Dendritic cell treated with granulocyte-macrophage colony-stimulating factor and Interleukin-4, amounts not matched to agents 40 ng/mL and 50 ng/mL, for 4 days (primary cell): ENCODE results near the gene MRPS23.

ENCODE experiments used
- H3K27ac Mint-ChIP-seq: one replicate; pipeline ENCODE4 v1.8.0; 2022; ENCODE audit warnings: mild to moderate bottlenecking, mixed read lengths
- H3K27me3 Mint-ChIP-seq: one replicate; pipeline ENCODE4 v1.8.0; 2022; ENCODE audit warnings: mild to moderate bottlenecking, mixed read lengths
- H3K36me3 Mint-ChIP-seq: one replicate; pipeline ENCODE4 v1.8.0; 2022; ENCODE audit warnings: low read depth, mixed read lengths
- H3K4me1 Mint-ChIP-seq: one replicate; pipeline ENCODE4 v1.8.0; 2022; ENCODE audit warnings: low read depth, mixed read lengths
- H3K4me3 Mint-ChIP-seq: one replicate; pipeline ENCODE4 v1.8.0; 2022; ENCODE audit warnings: mild to moderate bottlenecking, moderate library complexity, mixed read lengths
- H3K9me3 Mint-ChIP-seq: one replicate; pipeline ENCODE4 v1.8.0; 2022; ENCODE audit warnings: mixed read lengths
- intact Hi-C: fragments of 100-400 bp; cut with micrococcal nuclease; formaldehyde crosslinking; loops from one replicate; pipeline ENCODE4 v1.15.0; 2022

The MRPS23 gene

GRCh38 chr17:57801044-57801711 is 48.7 kb downstream of the MRPS23 start:
- H3K36me3 Mint-ChIP-seq: no peaks in the 10 kb centered on the region
- intact Hi-C loops: no loop called here
- peaks cover 6% of the 10 kb centered on the region for H3K27me3 Mint-ChIP-seq
- H3K27ac Mint-ChIP-seq: no peak overlapping the region
- H3K4me1 Mint-ChIP-seq: no peaks in the 10 kb centered on the region
- H3K4me3 Mint-ChIP-seq: no peak overlapping the region
- H3K9me3 Mint-ChIP-seq: peaks cover 11% of the 10 kb centered on the region

GRCh38 chr17:57794841-57795240 is 55.0 kb downstream of the MRPS23 start:
- Mint-ChIP-seq H3K36me3 (no peaks in the 10 kb centered on the region), H3K4me3 (no peak overlapping the region), H3K27me3 (peaks cover 17% of the 10 kb centered on the region), H3K9me3 (no peaks in the 10 kb centered on the region), H3K27ac (no peak overlapping the region), H3K4me1 (no peaks in the 10 kb centered on the region)
- intact Hi-C loops: no loop called here

- Mint-ChIP-seq H3K27ac (no peak overlapping the region), H3K4me3 (no peak overlapping the region), H3K36me3 (no peaks in the 10 kb centered on the region), H3K9me3 (no peaks in the 10 kb centered on the region), H3K27me3 (peaks cover 29% of the 10 kb centered on the region), H3K4me1 (peaks cover 6% of the 10 kb centered on the region)
- intact Hi-C loops: no loop called here
Measured at GRCh38 chr17:57788725-57789124, 61.1 kb downstream of the MRPS23 start.

GRCh38 chr17:57785022-57785421 is 64.8 kb downstream of the MRPS23 start:
- no peaks in the 10 kb centered on the region for H3K9me3 Mint-ChIP-seq
- intact Hi-C loops: no loop called here
- H3K4me1 Mint-ChIP-seq: peaks cover 13% of the 10 kb centered on the region
- no peaks in the 10 kb centered on the region for H3K36me3 Mint-ChIP-seq
- peaks cover 25% of the 10 kb centered on the region for H3K27me3 Mint-ChIP-seq
- no peak overlapping the region for H3K4me3 Mint-ChIP-seq
- no peak overlapping the region for H3K27ac Mint-ChIP-seq
